ENCODE measurements around the gene CCDC185.

The CCDC185 gene

GRCh38 chr1:223403184-223403815 lies 10.1 kb downstream of the CCDC185 start:
- H3K36me3 ChIP-seq (ENCODE audit: insufficient read depth, low read length), result no peaks in the 10 kb centered on the region
- H3K4me1 ChIP-seq (ENCODE audit: insufficient read depth, low read length, severe bottlenecking), result no peaks in the 10 kb centered on the region
- H3K4me2 ChIP-seq (ENCODE audit: low read length), result no peak overlapping the region
- no peaks in the 10 kb centered on the region for H3K9me2 ChIP-seq (ENCODE audit: low read depth, low read length)
- H3K9ac ChIP-seq (ENCODE audit: low read length), result no peak overlapping the region
- TF ChIP-seq, protein P1, sequence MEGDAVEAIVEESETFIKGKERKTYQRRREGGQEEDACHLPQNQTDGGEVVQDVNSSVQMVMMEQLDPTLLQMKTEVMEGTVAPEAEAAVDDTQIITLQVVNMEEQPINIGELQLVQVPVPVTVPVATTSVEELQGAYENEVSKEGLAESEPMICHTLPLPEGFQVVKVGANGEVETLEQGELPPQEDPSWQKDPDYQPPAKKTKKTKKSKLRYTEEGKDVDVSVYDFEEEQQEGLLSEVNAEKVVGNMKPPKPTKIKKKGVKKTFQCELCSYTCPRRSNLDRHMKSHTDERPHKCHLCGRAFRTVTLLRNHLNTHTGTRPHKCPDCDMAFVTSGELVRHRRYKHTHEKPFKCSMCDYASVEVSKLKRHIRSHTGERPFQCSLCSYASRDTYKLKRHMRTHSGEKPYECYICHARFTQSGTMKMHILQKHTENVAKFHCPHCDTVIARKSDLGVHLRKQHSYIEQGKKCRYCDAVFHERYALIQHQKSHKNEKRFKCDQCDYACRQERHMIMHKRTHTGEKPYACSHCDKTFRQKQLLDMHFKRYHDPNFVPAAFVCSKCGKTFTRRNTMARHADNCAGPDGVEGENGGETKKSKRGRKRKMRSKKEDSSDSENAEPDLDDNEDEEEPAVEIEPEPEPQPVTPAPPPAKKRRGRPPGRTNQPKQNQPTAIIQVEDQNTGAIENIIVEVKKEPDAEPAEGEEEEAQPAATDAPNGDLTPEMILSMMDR (IDR thresholded peaks at IDR 0.05; ENCODE audit: low read length), result no peak
- no peak for TF ChIP-seq EZH2 (IDR thresholded peaks at IDR 0.05; ENCODE audit: borderline replicate concordance, low read length)
- H3K79me2 ChIP-seq (ENCODE audit: insufficient read depth, low read length), result no peaks in the 10 kb centered on the region
- no peaks in the 10 kb centered on the region for H3F3A ChIP-seq (ENCODE audit: insufficient read depth, low read length)
- no peaks in the 10 kb centered on the region for H3K9me3 ChIP-seq (ENCODE audit: low read length)
- no peak overlapping the region for H3K4me3 ChIP-seq (ENCODE audit: low read depth, low read length, poor library complexity, severe bottlenecking)
- no peak overlapping the region for H2AFZ ChIP-seq (ENCODE audit: low read length)
- H3K27me3 ChIP-seq (ENCODE audit: insufficient read depth, low read length), result no peaks in the 10 kb centered on the region
- H3K27ac ChIP-seq (ENCODE audit: low read depth, low read length, poor library complexity, severe bottlenecking), result no peak overlapping the region
- H4K20me1 ChIP-seq (ENCODE audit: insufficient read depth, low read length), result no peaks in the 10 kb centered on the region

DNA sequence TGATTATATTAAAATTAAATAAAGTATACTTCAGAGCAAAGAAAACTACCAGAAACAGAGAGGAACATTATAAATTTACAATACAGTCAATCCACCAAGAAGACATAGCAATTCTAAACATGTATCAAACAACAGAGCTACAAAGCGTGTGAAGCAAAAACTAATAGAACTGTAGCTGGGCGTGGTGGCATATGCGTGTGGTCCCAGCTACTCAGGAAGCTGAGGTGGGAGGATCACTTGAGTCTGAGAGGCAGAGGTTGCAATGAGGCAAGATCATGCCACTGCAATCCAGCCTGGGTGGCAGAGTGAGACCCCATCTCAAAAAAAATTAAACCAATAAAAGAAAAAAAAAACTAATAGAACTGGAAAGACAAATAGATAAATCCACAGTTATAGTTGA lies 12.3 kb downstream of the CCDC185 start:
- Histone ChIP-seq H3K27ac (ENCODE audit: low read depth, low read length, poor library complexity, severe bottlenecking) (no peak overlapping the region), H3K79me2 (ENCODE audit: insufficient read depth, low read length) (no peaks in the 10 kb centered on the region), H3F3A (ENCODE audit: insufficient read depth, low read length) (no peaks in the 10 kb centered on the region), H3K4me3 (ENCODE audit: low read depth, low read length, poor library complexity, severe bottlenecking) (no peak overlapping the region), H3K4me2 (ENCODE audit: low read length) (no peak overlapping the region), H3K36me3 (ENCODE audit: insufficient read depth, low read length) (no peaks in the 10 kb centered on the region), H3K27me3 (ENCODE audit: insufficient read depth, low read length) (no peaks in the 10 kb centered on the region), H3K9me3 (ENCODE audit: low read length) (no peaks in the 10 kb centered on the region), H2AFZ (ENCODE audit: low read length) (no peak overlapping the region), H4K20me1 (ENCODE audit: insufficient read depth, low read length) (no peaks in the 10 kb centered on the region), H3K9me2 (ENCODE audit: low read depth, low read length) (no peaks in the 10 kb centered on the region), H3K9ac (ENCODE audit: low read length) (no peak overlapping the region), H3K4me1 (ENCODE audit: insufficient read depth, low read length, severe bottlenecking) (no peaks in the 10 kb centered on the region)
- TF ChIP-seq, protein P1 (IDR thresholded peaks at IDR 0.05; ENCODE audit: low read length), result no peak
- no peak for TF ChIP-seq EZH2 (IDR thresholded peaks at IDR 0.05; ENCODE audit: borderline replicate concordance, low read length)

DNA sequence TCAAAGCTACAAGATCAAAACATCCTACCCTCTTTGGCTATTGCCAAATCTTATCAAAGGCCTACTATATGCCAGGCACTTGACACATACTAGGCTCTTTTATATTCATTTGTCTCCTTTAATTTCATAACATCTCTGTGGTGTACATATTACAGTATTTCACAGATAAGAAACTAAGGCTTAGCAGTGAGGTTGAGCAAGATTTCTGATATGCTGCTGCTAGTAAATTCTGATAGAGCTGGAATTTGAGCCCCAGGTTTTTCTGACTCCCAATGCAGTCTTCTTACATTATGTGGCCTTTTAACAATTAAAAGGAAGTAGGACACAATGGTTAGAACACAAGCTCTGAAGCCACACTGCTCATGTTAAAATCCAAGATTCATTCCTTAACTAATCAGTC lies 16.8 kb downstream of the CCDC185 start:
- no peaks in the 10 kb centered on the region for H3K9me2 ChIP-seq (ENCODE audit: low read depth, low read length)
- no peak overlapping the region for H3K9ac ChIP-seq (ENCODE audit: low read length)
- H3K4me2 ChIP-seq (ENCODE audit: low read length), result no peak overlapping the region
- no peaks in the 10 kb centered on the region for H3K36me3 ChIP-seq (ENCODE audit: insufficient read depth, low read length)
- H3K4me1 ChIP-seq (ENCODE audit: insufficient read depth, low read length, severe bottlenecking), result no peaks in the 10 kb centered on the region
- TF ChIP-seq, protein P1 (IDR thresholded peaks at IDR 0.05; ENCODE audit: low read length), result no peak
- TF ChIP-seq EZH2 (IDR thresholded peaks at IDR 0.05; ENCODE audit: borderline replicate concordance, low read length), result no peak
- no peaks in the 10 kb centered on the region for H3F3A ChIP-seq (ENCODE audit: insufficient read depth, low read length)
- no peak overlapping the region for H3K27ac ChIP-seq (ENCODE audit: low read depth, low read length, poor library complexity, severe bottlenecking)
- no peak overlapping the region for H2AFZ ChIP-seq (ENCODE audit: low read length)
- H3K27me3 ChIP-seq (ENCODE audit: insufficient read depth, low read length), result no peaks in the 10 kb centered on the region
- no peaks in the 10 kb centered on the region for H3K79me2 ChIP-seq (ENCODE audit: insufficient read depth, low read length)
- no peaks in the 10 kb centered on the region for H3K9me3 ChIP-seq (ENCODE audit: low read length)
- H4K20me1 ChIP-seq (ENCODE audit: insufficient read depth, low read length), result no peaks in the 10 kb centered on the region
- H3K4me3 ChIP-seq (ENCODE audit: low read depth, low read length, poor library complexity, severe bottlenecking), result no peak overlapping the region

Data from OCI-LY1 (cell line).